ENCODE measurements around the gene HNRNPA1.
"Not testable (repeated sequence)": the region's sequence is repeated elsewhere in the genome, so short reads cannot be mapped to it uniquely, and the experiment has no call there.

The HNRNPA1 gene

DNA sequence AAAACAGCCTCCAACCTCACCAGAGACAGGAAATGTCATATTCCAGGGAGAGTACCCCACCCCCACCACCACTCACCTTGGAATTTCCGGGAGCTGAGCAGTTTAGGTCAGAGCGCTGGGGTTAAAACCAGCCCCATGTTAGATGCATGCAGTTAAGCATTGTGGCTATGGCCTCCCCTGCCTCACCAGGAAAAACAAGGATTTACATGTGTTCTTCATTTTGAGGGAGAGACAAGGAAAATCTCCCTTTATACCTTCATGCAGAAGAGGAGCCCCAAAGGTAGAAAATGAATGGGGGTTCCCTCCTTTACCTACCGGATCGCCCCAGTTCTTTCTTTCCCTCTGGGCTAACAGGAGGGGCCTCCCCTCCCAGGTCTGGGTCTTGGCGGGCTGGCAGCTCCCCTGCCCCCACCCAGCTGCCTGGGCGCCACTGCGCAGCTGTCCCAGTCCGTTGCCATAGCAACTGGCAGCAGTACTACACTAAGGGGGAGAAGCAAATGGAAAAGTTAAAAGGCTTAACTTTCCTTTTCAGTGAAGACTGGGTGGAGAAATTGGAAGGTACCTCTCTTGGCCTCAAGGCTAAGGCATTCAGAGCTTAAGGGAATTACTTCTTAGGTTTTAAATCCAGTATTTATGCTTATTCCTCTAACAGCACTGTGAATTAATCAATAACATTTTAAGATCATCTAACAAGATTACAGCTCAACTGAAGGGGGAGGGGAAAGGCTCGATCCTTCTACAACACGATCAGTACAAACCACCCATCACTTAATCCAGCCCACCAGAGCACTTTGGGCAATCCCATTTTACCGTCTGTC lies 21.1 kb upstream of the HNRNPA1 start:
- ATAC-seq (replicated peaks) (peak; percentile 37), DNase-seq (peak in 1 of 3 experiments; percentile 0)
- no peaks in the 10 kb centered on the region for H3K9me3 Mint-ChIP-seq
- peak overlapping the region in 1 of 2 donors; percentile 69 for H3K27ac Mint-ChIP-seq
- H3K4me1 Mint-ChIP-seq (ENCODE audit: low read depth in 2 of 2): peaks cover 3 to 7% of the 10 kb centered on the region in 2 donors
- no peaks in the 10 kb centered on the region for H3K27me3 Mint-ChIP-seq
- H3K4me3 Mint-ChIP-seq: no peak overlapping the region
- H3K36me3 Mint-ChIP-seq (ENCODE audit: insufficient read depth): peaks cover 9% of the 10 kb centered on the region

DNA sequence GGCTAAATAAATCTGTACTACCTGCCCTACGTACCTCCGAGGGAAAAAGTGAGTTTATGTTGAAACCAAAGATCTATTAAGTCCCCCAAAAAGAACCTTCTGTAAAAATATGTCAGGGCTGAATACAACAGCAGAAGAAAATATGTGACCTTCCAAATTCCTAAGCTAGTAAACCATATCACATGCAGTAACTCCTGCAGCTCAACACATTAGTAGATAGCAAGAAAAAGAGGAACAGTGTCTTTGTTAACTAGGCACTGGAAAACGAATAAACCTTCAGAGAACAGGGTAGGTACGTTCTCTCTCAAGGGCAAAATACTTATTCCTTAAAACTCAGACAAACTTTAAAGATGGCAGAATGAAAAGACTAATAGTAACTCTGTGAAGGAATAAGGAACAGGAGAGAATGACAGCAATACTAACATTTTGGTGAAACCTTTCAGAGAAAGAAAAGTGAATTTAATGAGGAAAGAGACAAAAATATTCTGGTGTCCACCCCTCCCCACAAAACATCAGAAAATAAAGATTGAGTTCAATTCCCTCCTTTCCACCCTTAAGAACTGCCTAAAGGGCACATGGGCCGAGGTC lies 18.6 kb upstream of the HNRNPA1 start:
- no peaks in the 10 kb centered on the region for H3K27me3 Mint-ChIP-seq
- DNase-seq: no peak
- H3K4me3 Mint-ChIP-seq: no peak overlapping the region
- peaks cover 6 to 7% of the 10 kb centered on the region in 2 donors for H3K4me1 Mint-ChIP-seq (ENCODE audit: low read depth in 2 of 2)
- no peaks in the 10 kb centered on the region for H3K36me3 Mint-ChIP-seq (ENCODE audit: insufficient read depth)
- no peak for ATAC-seq (replicated peaks)
- H3K27ac Mint-ChIP-seq: no peak overlapping the region
- H3K9me3 Mint-ChIP-seq: no peaks in the 10 kb centered on the region

- H3K36me3 Mint-ChIP-seq (ENCODE audit: insufficient read depth): no peaks in the 10 kb centered on the region
- H3K4me1 Mint-ChIP-seq (ENCODE audit: low read depth in 2 of 2): peaks cover 6 to 7% of the 10 kb centered on the region in 2 donors
- DNase-seq: no peak
- ATAC-seq (replicated peaks): no peak
- no peaks in the 10 kb centered on the region for H3K9me3 Mint-ChIP-seq
- no peaks in the 10 kb centered on the region for H3K27me3 Mint-ChIP-seq
- H3K4me3 Mint-ChIP-seq: no peak overlapping the region
- no peak overlapping the region for H3K27ac Mint-ChIP-seq
Observed at GRCh38 chr12:54262403-54262925, 18.1 kb upstream of the HNRNPA1 start.

GRCh38 chr12:54265364-54265812 lies 15.1 kb upstream of the HNRNPA1 start:
- ATAC-seq (replicated peaks): no peak
- Mint-ChIP-seq H3K4me3 (no peak overlapping the region), H3K27ac (peak overlapping the region in 1 of 2 donors; percentile 63)

DNA sequence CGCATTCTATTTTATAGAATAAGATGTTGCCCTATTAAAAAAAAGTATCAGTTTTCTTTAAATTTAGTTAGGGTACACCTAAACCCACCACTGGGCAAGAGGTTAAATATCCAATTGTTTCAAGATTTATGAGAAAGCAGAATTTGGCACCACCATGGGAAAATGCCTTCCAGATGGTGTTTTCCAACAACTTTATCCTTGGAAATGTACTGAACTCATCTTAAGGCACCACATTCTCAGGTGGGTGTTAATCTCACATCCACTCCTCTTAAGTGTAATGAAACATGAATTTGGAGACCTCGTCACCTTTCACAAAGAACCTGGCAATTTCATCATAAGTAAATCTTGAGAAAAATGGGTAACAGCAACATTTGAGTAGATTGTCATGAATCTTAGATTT lies 13.7 kb upstream of the HNRNPA1 start:
- Mint-ChIP-seq H3K9me3 (no peaks in the 10 kb centered on the region), H3K4me3 (no peak overlapping the region), H3K4me1 (ENCODE audit: low read depth in 2 of 2) (peaks cover 0 to 7% of the 10 kb centered on the region in 2 donors), H3K27ac (no peak overlapping the region), H3K36me3 (ENCODE audit: insufficient read depth) (no peaks in the 10 kb centered on the region), H3K27me3 (no peaks in the 10 kb centered on the region)
- DNase-seq: no peak
- no peak for ATAC-seq (replicated peaks)

More at GRCh38 chr12:54265364-54265812, 15.1 kb upstream of the HNRNPA1 start:
- Mint-ChIP-seq H3K36me3 (ENCODE audit: insufficient read depth) (no peaks in the 10 kb centered on the region), H3K9me3 (no peaks in the 10 kb centered on the region), H3K27me3 (no peaks in the 10 kb centered on the region), H3K4me1 (ENCODE audit: low read depth in 2 of 2) (peaks cover 0 to 6% of the 10 kb centered on the region in 2 donors)
- DNase-seq: no peak

DNA sequence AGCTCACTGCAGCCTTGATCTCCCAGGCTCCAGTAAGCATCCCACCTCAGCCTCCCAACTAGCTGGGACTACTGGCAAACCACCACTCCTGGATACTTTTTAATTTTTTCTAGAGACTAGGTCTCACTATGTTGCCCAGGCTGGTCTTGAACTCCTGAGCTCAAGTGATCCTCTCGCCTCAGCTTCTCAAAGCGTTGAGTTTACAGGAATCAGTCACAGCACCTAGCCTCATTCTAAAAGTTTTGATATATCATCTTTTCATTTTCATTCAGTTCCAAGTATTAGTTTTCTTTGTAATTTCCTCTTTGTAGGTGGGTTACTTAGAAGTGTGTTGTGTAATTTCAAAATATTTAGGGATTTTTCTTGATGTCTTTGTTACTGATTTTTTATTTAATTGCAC lies 10.2 kb upstream of the HNRNPA1 start:
- peaks cover 4 to 6% of the 10 kb centered on the region in 2 donors for H3K4me1 Mint-ChIP-seq (ENCODE audit: low read depth in 2 of 2)
- DNase-seq (no peak), ATAC-seq (replicated peaks) (no peak)
- H3K36me3 Mint-ChIP-seq (ENCODE audit: insufficient read depth): no peaks in the 10 kb centered on the region
- peak overlapping the region; percentile 50 to 86 for H3K27ac Mint-ChIP-seq
- no peaks in the 10 kb centered on the region for H3K9me3 Mint-ChIP-seq
- no peak overlapping the region for H3K4me3 Mint-ChIP-seq
- no peaks in the 10 kb centered on the region for H3K27me3 Mint-ChIP-seq

DNA sequence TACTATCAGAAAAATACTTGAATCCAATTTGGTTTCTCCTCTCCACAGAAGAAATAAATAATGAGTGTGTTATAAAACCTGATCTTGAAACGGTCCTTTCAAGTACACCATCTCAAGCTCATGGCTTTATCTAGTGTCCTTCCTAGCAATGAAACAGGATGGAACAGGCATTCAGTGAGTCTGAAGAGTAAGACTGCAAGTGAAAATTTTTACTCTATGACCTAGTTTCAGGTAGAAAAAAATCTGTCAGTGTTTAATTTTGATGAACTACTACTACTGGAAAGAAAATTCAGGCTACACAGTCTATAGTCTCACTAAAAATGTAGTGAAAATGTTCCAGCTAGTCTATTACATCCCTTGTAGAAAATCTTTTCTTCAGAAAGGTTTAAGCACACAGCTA lies 8.3 kb upstream of the HNRNPA1 start:
- H3K36me3 Mint-ChIP-seq (ENCODE audit: insufficient read depth): no peaks in the 10 kb centered on the region
- no peaks in the 10 kb centered on the region for H3K9me3 Mint-ChIP-seq
- no peaks in the 10 kb centered on the region for H3K27me3 Mint-ChIP-seq
- ATAC-seq (replicated peaks) (no peak), DNase-seq (no peak)
- peak overlapping the region; percentile 16 to 17 for H3K27ac Mint-ChIP-seq
- peaks cover 7 to 17% of the 10 kb centered on the region in 2 donors for H3K4me1 Mint-ChIP-seq (ENCODE audit: low read depth in 2 of 2)
- H3K4me3 Mint-ChIP-seq: no peak overlapping the region

- H3K4me3 Mint-ChIP-seq: no peak overlapping the region
- DNase-seq (no peak), ATAC-seq (replicated peaks) (no peak)
- H3K9me3 Mint-ChIP-seq: no peaks in the 10 kb centered on the region
- H3K27ac Mint-ChIP-seq: no peak overlapping the region
- peaks cover 17 to 18% of the 10 kb centered on the region in 2 donors for H3K4me1 Mint-ChIP-seq (ENCODE audit: low read depth in 2 of 2)
- H3K27me3 Mint-ChIP-seq: no peaks in the 10 kb centered on the region
- no peaks in the 10 kb centered on the region for H3K36me3 Mint-ChIP-seq (ENCODE audit: insufficient read depth)
Observed at GRCh38 chr12:54273981-54274380, 6.5 kb upstream of the HNRNPA1 start.

- ATAC-seq (replicated peaks) (no peak), DNase-seq (no peak)
- Mint-ChIP-seq H3K9me3 (no peaks in the 10 kb centered on the region), H3K27me3 (no peaks in the 10 kb centered on the region), H3K36me3 (ENCODE audit: insufficient read depth) (no peaks in the 10 kb centered on the region), H3K4me1 (ENCODE audit: low read depth in 2 of 2) (peaks cover 16 to 17% of the 10 kb centered on the region in 2 donors), H3K4me3 (peak overlapping the region in 1 of 2 donors; percentile 11), H3K27ac (peak overlapping the region; percentile 49 to 50)
Observed at GRCh38 chr12:54276368-54276767, 4.2 kb upstream of the HNRNPA1 start.

- Mint-ChIP-seq H3K9me3 (no peaks in the 10 kb centered on the region), H3K27me3 (no peaks in the 10 kb centered on the region), H3K27ac (no peak overlapping the region), H3K4me1 (ENCODE audit: low read depth in 2 of 2) (peaks cover 17 to 24% of the 10 kb centered on the region in 2 donors), H3K36me3 (ENCODE audit: insufficient read depth) (no peaks in the 10 kb centered on the region), H3K4me3 (no peak overlapping the region)
- ATAC-seq (replicated peaks): no peak
- DNase-seq: no peak
Observed at GRCh38 chr12:54277823-54278276, 2.7 kb upstream of the HNRNPA1 start.

GRCh38 chr12:54279227-54279631 lies 1.3 kb upstream of the HNRNPA1 start:
- H3K36me3 Mint-ChIP-seq (ENCODE audit: insufficient read depth): no peaks in the 10 kb centered on the region

DNA sequence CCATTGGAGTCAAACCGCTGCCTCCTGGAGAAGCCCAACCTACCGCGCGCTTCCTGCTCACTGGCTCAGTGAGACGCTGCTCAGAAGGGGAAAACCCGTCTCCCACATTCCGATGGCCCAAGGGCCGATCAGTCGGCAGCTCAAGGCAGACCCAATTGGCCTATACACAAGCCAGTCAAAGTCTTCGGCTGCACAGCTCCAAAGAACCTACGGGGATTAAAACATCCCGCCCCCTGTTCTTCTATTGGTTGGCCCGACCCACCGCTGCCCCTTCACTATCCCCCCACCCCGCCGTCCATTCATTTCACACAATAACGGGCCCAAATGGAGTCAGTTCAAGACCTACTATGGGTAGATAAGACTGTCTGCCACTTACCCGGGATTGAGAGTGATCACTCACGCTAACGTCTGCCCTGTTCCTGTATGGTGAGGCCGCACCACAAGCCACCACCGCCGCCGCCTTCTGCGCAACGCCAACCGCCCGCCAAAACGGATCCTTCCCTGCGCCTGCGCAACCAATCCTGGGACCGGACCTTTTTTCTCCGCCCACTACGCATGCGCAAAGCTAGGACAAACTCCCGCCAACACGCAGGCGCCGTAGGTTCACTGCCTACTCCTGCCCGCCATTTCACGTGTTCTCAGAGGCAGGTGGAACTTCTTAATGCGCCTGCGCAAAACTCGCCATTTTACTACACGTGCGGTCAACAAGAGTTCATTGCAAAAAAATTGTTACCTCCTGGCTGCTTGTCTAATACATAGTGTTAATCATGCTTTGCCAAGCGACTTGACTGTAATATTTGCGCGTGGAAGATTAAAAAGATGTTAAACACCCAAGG lies 676 bp upstream of the HNRNPA1 start, which contains the start of gene CBX5:
CBX5 (minus strand) TSS at position 491 of the 836 bp plus-strand sequence. CDS start 22,472 bp downstream, outside the sequence.
- peaks cover 16 to 40% of the 10 kb centered on the region in 2 donors for H3K4me1 Mint-ChIP-seq (ENCODE audit: low read depth in 2 of 2)

More at GRCh38 chr12:54279227-54279631, 1.3 kb upstream of the HNRNPA1 start:
- no peak for ATAC-seq (replicated peaks)
- peaks cover 17 to 38% of the 10 kb centered on the region in 2 donors for H3K4me1 Mint-ChIP-seq (ENCODE audit: low read depth in 2 of 2)
- DNase-seq: no peak
- no peak overlapping the region for H3K4me3 Mint-ChIP-seq
- no peaks in the 10 kb centered on the region for H3K27me3 Mint-ChIP-seq
- no peaks in the 10 kb centered on the region for H3K9me3 Mint-ChIP-seq
- H3K27ac Mint-ChIP-seq: no peak overlapping the region

DNA sequence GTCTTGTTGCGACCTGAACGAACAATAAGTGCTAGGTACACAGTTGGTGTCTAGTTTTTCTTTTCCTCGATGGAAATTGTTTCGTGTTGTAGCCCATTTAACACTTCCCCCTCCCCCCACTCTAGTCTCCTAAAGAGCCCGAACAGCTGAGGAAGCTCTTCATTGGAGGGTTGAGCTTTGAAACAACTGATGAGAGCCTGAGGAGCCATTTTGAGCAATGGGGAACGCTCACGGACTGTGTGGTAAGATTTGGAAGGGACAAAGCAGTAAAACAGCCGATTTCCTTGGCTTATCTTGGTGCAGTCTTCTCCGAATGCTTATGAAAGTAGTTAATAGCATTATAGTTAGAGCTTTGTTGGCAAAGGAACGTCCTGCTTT lies 724 bp downstream of the HNRNPA1 start:
- not testable (repeated sequence) for H3K27me3 Mint-ChIP-seq; H3K36me3 Mint-ChIP-seq (ENCODE audit: insufficient read depth); DNase-seq; H3K9me3 Mint-ChIP-seq; ATAC-seq (replicated peaks); H3K4me3 Mint-ChIP-seq; H3K27ac Mint-ChIP-seq
- H3K4me1 Mint-ChIP-seq (ENCODE audit: low read depth in 2 of 2): peaks cover 18 to 43% of the 10 kb centered on the region in 2 donors

More for the DNA sequence above, 676 bp upstream of the HNRNPA1 start, which contains the start of gene CBX5:
- Mint-ChIP-seq H3K9me3 (no peaks in the 10 kb centered on the region), H3K27ac (no peak within 1 kb of the TSS), H3K36me3 (ENCODE audit: insufficient read depth) (no peaks in the 10 kb centered on the region), H3K4me3 (no peak within 1 kb of the TSS), H3K27me3 (no peaks in the 10 kb centered on the region)
- ATAC-seq (replicated peaks) (peak; percentile 66), DNase-seq (peak; percentile 99)
